ENCODE results near the gene NHP2. TPM values are rescaled to one million over a fixed set of nuclear protein-coding genes. Genes with fewer than 3 reads are reported as not detected.

NHP2 gene
- total and polyA plus RNA-seq, 10 of the 15 experiments (the other 5 are each of a cell fraction or from before 2014, with no cell fraction given) = 39.2 to 513 (median 198) TPM

GRCh38 chr5:178145965-178146820 lies 7.5 kb downstream of the NHP2 start (continued):
- TF ChIP-seq E4F1 (IDR thresholded peaks at IDR 0.05; ENCODE audit: borderline replicate concordance, partially characterized antibody) (no peak), RAD21 (IDR thresholded peaks at IDR 0.05; ENCODE audit: insufficient read depth, low read depth, low read length) (peak; percentile 56), CREB1 (IDR thresholded peaks at IDR 0.05; ENCODE audit: low read depth) (peak; percentile 42; the same call in 1 of the 2 replicates)

GRCh38 chr5:178143901-178144300 lies 9.8 kb downstream of the NHP2 start:
- CTCF ChIA-PET = interaction anchor here (1.8 to 13.8 kb wide), 4 partner anchors 10 to 67 kb away, joined by 4 to 183 read pairs (median 6); partner anchors contain the start of gene NHP2

More at GRCh38 chr5:178143901-178144300, 9.8 kb downstream of the NHP2 start:
- intact Hi-C loops (cut with micrococcal nuclease; ENCODE audit: unreplicated experiment) (no loop called here), in situ Hi-C loops (cut with MboI) (no loop called here)
- POLR2A ChIA-PET = interaction anchor here (0.5 to 1.6 kb wide), 3 partner anchors 9 to 38 kb away, joined by 3 to 6 read pairs (median 4); partner anchors contain the start of gene NHP2
- H3K79me2 ChIP-seq (ENCODE audit: control insufficient read depth, insufficient read depth, low read length) = no peaks in the 10 kb centered on the region
- H3K27me3 ChIP-seq (replicated peaks in 1 of 2; ENCODE audit: control insufficient read depth in 2 of 2, insufficient read depth in 2 of 2, low read length in 1 of 2) = no peaks in the 10 kb centered on the region
- no peaks in the 10 kb centered on the region for H4K20me1 ChIP-seq (ENCODE audit: control insufficient read depth, insufficient read depth)
- no peak overlapping the region for H2AFZ ChIP-seq (ENCODE audit: control insufficient read depth, low read depth, low read length)
- H3K9me3 ChIP-seq (replicated peaks; ENCODE audit: control insufficient read depth, insufficient read depth, low read length) = no peaks in the 10 kb centered on the region
- H3K4me2 ChIP-seq (ENCODE audit: control insufficient read depth, insufficient read depth) = no peak overlapping the region
- no peak overlapping the region for H3K27ac ChIP-seq (ENCODE audit: control insufficient read depth, insufficient read depth)
- H3K9ac ChIP-seq (ENCODE audit: control insufficient read depth, insufficient read depth, low read length) = no peak overlapping the region
- SMC1A ChIA-PET (ENCODE audit: uncharacterized antibody, unreplicated experiment) = interaction anchor here (2.2 to 4.2 kb wide), 2 partner anchors 23 to 67 kb away, joined by 10 to 45 read pairs; no protein-coding TSS in a partner anchor
- WGBS (ENCODE audit: insufficient coverage, insufficient replicate concordance, low lambda C conversion rate, missing lambda C conversion rate) = 97% methylated on average over 10 of the region's 10 CpGs
- DNase-seq (ENCODE audit: low read depth, low spot score) (no peak), FAIRE-seq (no peak), ATAC-seq (no peak)
- peaks cover 11% of the 10 kb centered on the region for H3K4me1 ChIP-seq (ENCODE audit: control insufficient read depth, insufficient read depth, low read length)
- no peak for TF ChIP-seq JUNB (IDR thresholded peaks at IDR 0.05)
- no peak for TF ChIP-seq ASH2L (IDR thresholded peaks at IDR 0.05; ENCODE audit: borderline replicate concordance, low read depth)
- peak; percentile 47 for TF ChIP-seq POLR2A (IDR thresholded peaks at IDR 0.05; ENCODE audit: low read depth, low read length)
- RAD21 ChIA-PET (ENCODE audit: unreplicated experiment) = interaction anchor here (4.2 kb wide), 1 partner anchor 67 kb away, joined by 30 read pairs; no protein-coding TSS in a partner anchor
- peaks cover 36 to 42% of the 10 kb centered on the region in 2 experiments for H3K36me3 ChIP-seq (ENCODE audit: control insufficient read depth in 2 of 2, insufficient read depth in 2 of 2, low read length in 1 of 2)
- BruUV-seq (replicated peaks) = no TSS peak
- no peak overlapping the region for H3K4me3 ChIP-seq
